ENCODE data around the gene RALGPS1.
"Not testable (repeated sequence)": the region's sequence is repeated elsewhere in the genome, so short reads cannot be mapped to it uniquely, and the experiment has no call there.

The RALGPS1 gene

GRCh38 chr9:126989847-126990842 is 75.6 kb downstream of the RALGPS1 start:
- no peak for DNase-seq

GRCh38 chr9:126991183-126991582 is 76.6 kb downstream of the RALGPS1 start:
- no peak for DNase-seq

GRCh38 chr9:126992427-126992826 is 77.8 kb downstream of the RALGPS1 start:
- DNase-seq, result no peak

- no peak for DNase-seq
Observed at GRCh38 chr9:126999315-127000068, 84.9 kb downstream of the RALGPS1 start.

GRCh38 chr9:127004946-127005769 is 90.6 kb downstream of the RALGPS1 start:
- DNase-seq, result peak; percentile 23 to 67

GRCh38 chr9:127005770-127006314 is 91.3 kb downstream of the RALGPS1 start:
- DNase-seq, result no peak

- no peak for DNase-seq
Observed at GRCh38 chr9:127007638-127008037, 93.1 kb downstream of the RALGPS1 start.

- DNase-seq, result no peak
Observed at GRCh38 chr9:127008076-127008475, 93.5 kb downstream of the RALGPS1 start.

- DNase-seq, result no peak
Observed at GRCh38 chr9:127011772-127012171, 97.2 kb downstream of the RALGPS1 start.

GRCh38 chr9:127012250-127012649 is 97.7 kb downstream of the RALGPS1 start:
- DNase-seq, result no peak

- no peak for DNase-seq
Observed at GRCh38 chr9:127013597-127013996, 99.0 kb downstream of the RALGPS1 start.

- DNase-seq, result no peak
Observed at GRCh38 chr9:127014216-127014909, 99.8 kb downstream of the RALGPS1 start.

GRCh38 chr9:127014910-127015540 is 100.4 kb downstream of the RALGPS1 start:
- no peak for DNase-seq

GRCh38 chr9:127015921-127016512 is 101.4 kb downstream of the RALGPS1 start:
- peak; percentile 87 to 88 for DNase-seq

- DNase-seq, result not testable (repeated sequence)
Observed at GRCh38 chr9:127017979-127018378, 103.4 kb downstream of the RALGPS1 start.

GRCh38 chr9:127018935-127019334 is 104.4 kb downstream of the RALGPS1 start:
- no peak for DNase-seq

- DNase-seq, result no peak
Observed at GRCh38 chr9:127020036-127020801, 105.6 kb downstream of the RALGPS1 start.

GRCh38 chr9:127020802-127021078 is 106.2 kb downstream of the RALGPS1 start:
- DNase-seq, result no peak

- DNase-seq, result peak; percentile 98 to 100
Observed at GRCh38 chr9:127021664-127022363, 107.2 kb downstream of the RALGPS1 start.

Data from NCI-H524 (cell line).